GM18508 (cell line): Measurements from ENCODE around the gene MAPK8IP1.
"Not testable (repeated sequence)": the region's sequence is repeated elsewhere in the genome, so short reads cannot be mapped to it uniquely, and the experiment has no call there.

ENCODE experiments used
- ATAC-seq: cut with Tn5 transposase; IDR thresholded peaks from one replicate; pipeline ENCODE4 v1.9.1; 2021; ENCODE audit warnings: moderate number of reproducible peaks; ENCODE audit not compliant: insufficient read depth, unreplicated experiment

The MAPK8IP1 gene

DNA sequence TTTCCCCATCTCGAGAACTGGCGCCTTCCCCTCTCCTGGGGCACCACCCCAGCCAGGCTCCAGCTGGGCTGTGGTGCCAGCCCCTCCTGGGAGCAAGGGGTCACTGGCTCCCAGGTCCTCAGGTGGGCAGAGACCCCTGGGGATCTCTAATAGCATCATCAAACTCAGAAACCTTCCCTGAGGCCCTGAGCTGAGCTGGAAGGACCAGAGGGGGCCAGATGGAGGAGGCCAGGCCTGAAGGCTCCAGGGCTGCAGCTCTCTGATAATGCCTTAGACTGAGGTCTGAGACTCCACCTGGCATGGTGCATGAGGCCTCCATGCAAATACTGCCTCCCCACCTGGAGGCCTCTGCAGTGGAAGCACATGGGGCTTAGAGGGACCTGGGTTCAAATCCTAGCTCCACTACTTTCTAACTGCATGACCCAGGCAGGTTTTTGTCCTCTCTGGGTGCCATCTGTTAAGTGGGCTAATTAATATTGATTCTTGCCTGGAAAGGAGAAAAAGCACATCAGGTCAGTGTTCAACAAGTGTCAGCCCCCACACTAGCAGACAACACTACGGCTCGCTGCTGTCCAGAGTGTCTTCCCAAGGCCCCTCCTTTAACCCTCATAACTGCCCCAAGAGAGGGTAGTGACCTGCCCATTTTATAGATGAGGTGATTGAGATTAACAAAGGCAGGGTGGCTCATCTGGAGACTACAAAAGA is 1.5 kb downstream of the MAPK8IP1 start:
- no peak for ATAC-seq

DNA sequence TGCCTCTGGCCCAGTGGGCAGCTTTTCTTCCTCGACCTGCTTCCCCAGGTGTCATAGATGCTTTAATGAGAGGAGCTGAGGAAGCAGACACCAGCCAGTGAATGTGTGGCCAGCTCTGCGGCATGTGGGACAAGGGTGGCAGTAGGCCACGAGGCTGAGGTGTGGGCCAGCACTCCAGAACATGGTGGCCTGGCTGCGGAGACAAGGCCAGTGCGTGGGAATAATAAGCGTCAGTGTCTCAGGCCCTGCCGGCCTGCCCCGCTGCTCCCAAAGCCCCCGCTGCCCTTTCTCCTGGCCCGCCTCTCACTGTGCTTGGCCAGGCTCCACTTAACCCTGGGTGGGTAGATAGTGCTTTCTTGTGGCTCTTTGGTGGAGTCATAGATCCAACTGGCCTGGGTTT is 2.1 kb downstream of the MAPK8IP1 start:
- no peak for ATAC-seq

- no peak for ATAC-seq
Measured at GRCh38 chr11:45889555-45889954, 4.1 kb downstream of the MAPK8IP1 start.

DNA sequence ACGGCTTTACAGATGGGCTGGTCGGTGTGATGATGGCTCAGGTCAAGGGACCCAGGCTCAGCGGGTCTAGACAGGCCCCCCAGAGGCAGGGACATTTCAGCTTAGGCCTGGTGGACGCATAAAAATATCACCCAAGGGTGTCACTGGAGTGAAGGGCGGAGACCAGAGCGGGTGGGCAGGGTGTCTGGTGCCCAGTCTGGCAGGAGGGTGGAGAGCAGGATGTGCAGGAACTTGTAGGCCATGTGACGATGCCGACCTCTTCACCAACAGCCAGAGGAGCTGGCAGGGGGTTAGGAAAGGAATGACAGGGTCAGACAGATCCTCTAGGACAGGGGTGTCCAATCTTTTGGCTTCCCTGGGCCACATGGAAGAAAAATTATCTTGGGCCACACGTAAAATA is 4.5 kb downstream of the MAPK8IP1 start:
- no peak for ATAC-seq

DNA sequence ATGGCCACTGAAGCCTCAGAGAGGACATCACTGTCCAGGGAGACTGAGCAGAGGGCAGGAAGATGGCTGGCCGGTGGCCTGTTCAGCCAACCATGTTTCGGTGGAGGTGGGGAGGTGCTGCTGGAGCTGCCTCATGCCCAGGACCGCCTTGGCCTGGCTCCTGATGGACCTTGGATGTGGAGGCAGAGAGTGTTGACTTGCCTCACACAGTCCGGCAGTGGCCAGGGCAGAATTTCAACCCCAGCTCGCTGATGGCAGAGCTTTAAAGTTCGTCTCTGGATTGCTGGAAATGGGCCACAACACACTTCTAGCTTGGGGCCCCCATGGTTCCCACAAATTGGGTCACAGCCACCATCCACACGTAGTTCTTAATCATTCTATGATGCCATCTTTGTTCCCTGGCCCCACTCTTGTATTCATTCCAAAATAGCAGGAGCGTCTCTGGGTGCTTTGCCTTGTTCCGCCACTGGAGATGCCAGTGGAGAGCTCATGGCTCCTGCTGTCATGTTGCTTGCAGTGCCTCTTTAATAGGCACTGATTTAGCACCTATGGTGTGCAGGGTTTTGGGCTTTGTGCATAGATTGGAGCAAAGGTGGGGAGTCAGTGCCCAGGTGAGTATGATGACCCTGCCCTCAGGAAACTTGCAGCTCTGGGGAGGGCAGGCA is 5.6 kb downstream of the MAPK8IP1 start:
- no peak for ATAC-seq

DNA sequence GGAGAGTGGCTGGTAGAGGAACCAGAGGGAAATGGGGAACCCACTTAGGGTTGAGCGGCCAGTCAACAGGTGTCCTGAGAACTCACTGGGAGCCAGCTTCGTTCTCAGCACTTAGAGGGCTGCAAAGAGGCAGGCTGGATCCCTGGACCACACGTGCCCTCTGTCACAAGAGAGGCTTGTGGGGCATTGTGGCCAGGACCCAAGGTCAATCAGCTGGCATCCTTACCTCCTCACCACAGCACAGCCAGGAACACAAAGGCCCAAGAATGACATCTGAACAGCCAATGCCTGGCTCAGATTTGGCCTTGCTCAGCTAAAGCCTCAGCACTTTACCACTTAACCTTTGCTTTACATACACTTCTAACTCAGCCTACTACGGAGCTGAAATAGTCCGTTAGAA is 7.4 kb downstream of the MAPK8IP1 start:
- no peak for ATAC-seq

DNA sequence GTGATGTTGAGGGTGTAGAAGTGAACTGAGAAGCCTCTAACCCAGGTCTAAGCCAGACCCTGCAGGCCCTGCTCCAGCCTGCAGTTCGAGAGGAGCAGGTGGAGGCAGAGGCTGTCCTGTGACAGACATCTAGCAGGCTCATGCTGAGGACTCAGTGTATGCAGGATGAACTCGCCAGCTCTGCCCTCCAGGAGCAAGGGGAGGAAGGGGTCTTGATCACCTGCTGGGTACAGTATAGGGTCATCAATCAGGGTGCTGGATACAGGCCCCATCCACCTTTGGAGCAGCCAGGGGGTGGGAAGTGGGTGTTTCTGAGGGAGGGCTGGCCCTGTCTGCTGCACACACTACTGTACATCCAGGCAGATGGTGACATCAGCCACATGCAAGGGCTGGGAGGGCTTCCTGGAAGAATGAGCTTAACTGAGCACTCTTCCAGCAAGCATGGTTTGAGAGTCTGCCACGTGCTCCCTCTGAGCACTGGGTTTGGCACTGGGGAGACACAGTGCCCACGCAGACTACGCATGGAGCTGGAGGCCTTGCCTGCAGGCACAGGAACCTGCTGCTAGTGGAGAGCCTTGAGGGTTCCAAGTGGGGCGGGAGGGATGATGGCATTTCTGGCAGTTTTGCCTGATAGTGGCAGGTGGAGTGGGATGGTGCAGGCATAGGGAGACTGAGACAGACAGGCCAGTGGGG is 9.2 kb downstream of the MAPK8IP1 start:
- ATAC-seq: no peak

DNA sequence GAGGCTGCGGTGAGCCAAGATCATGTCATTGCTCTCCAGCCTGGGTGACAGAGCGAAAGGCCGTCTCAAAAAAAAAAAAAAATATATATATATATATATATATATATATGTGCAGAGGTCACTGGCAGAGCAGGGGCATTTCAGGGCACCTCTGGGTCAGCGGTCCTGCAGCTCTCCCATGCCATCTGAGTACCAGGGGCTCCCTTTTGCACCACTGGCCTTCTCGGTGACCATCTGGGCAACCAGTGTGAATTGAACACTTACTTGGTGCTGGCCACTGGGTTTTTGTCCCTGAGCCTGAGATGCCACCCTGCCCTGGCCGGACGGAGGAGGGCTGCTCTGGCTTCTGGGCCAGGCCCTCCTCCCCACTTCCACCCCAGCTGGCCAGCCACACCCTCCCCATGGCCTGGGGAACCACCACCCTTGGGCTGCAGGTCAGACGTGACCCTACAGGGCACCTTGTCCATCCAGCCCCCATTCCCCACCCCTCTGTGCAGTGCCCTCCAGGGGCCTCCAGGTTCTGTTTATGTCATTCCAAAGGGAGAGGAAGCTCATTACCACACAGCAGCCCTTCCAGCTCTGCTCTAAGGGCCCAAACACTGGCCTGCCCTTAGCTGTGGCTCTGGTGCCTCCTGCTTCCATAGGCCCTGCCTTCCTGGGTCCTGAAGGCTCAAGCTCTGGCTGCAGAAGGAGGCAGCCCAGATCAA is 10.3 kb downstream of the MAPK8IP1 start:
- ATAC-seq: no peak

- no peak for ATAC-seq
Measured at GRCh38 chr11:45896422-45896984, 11.1 kb downstream of the MAPK8IP1 start.

- ATAC-seq: no peak
Measured at GRCh38 chr11:45897556-45897955, 12.1 kb downstream of the MAPK8IP1 start.

- ATAC-seq: no peak
Measured at GRCh38 chr11:45899086-45899447, 13.6 kb downstream of the MAPK8IP1 start.

GRCh38 chr11:45899448-45900174 is 14.2 kb downstream of the MAPK8IP1 start:
- no peak for ATAC-seq

GRCh38 chr11:45900175-45900800 is 14.8 kb downstream of the MAPK8IP1 start:
- not testable (repeated sequence) for ATAC-seq

DNA sequence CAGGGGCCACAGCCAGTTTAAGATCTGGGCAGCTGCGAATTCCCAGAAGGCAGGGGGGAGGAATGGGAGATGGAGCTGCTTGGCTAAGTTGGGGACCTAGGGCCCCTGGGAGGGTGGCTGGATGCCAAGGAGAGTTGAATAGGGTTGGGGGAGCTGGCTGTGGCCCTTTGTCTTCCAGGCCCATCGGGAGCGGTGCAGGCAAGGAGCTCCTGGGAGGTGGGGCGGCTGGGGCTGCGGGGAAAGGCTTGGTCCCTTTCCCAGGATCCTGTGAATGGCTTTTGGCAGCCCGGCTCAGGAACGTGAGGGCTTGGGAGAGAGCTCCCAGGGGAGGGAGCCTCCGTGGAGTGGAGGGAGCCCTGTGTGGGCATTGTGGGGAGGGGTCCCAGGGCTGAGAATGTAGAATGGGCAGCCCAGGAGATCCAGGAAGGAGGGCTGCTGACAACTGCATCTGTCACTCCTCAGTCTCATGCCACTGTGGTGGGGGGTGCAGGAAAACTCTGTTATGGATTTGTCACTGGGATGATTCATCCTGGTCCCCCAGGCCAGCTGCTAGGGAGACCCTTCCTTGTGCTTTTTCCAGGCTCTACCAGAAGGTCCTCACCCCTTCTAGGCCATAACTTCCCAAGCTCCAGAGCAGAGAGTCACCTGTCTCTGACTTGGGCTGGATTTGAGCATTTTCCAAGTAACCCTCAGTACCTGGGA is 15.6 kb downstream of the MAPK8IP1 start:
- no peak for ATAC-seq

DNA sequence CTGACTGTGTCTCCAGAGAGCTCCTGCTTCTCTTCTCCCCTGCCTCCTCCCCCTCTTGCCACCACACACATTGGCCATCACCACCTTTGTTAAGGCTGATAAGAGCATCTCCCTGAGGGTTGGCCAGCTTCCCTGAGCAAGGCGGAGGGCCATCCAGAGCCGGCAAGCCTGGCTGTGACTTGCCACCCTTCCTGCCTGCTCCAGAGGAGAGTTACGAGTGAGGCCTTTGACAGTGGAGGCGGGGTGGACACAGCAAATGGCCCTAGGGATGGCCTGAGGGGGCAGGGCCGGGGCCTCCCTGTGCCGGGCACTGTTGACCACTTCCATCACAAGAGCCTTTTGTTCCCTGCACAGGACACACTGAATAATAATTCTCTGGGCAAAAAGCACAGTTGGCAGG is 16.2 kb downstream of the MAPK8IP1 start:
- no peak for ATAC-seq

DNA sequence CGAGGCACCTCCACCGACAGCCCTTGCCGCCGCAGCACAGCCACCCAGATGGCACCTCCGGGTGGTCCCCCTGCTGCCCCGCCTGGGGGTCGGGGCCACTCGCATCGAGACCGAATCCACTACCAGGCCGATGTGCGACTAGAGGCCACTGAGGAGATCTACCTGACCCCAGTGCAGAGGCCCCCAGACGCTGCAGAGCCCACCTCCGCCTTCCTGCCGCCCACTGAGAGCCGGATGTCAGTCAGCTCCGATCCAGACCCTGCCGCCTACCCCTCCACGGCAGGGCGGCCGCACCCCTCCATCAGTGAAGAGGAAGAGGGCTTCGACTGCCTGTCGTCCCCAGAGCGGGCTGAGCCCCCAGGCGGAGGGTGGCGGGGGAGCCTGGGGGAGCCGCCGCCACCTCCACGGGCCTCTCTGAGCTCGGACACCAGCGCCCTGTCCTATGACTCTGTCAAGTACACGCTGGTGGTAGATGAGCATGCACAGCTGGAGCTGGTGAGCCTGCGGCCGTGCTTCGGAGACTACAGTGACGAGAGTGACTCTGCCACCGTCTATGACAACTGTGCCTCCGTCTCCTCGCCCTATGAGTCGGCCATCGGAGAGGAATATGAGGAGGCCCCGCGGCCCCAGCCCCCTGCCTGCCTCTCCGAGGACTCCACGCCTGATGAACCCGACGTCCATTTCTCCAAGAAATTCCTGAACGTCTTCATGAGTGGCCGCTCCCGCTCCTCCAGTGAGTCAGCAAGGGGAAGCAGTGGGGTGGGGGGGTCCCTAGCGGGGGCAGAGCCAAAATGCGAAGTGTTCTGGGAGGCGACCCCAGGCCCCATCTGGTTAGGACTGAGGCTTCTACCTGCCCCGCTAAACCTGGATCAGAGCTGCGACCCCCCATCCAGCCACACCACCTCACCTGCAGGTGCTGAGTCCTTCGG is 17.3 kb downstream of the MAPK8IP1 start:
- no peak for ATAC-seq

- ATAC-seq: no peak
Measured at GRCh38 chr11:45904309-45904915, 19.0 kb downstream of the MAPK8IP1 start.

DNA sequence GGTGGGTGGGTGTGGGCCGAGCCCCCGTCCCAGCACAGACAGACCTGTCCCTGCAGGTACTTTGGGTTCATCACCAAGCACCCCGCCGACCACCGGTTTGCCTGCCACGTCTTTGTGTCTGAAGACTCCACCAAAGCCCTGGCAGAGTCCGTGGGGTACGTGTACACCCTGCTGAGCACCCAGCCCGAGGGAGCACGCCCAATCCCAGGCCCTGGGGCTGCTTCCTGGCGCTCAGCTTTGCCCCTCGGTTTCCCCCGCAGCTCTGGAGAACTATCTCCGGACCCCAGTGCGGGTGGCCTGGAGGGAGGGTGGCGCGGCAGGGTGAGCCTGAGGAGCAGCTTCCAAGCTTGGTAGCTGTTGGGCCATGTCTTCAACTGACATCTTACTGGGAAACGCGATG is 19.6 kb downstream of the MAPK8IP1 start:
- no peak for ATAC-seq
